Suprapubic skin (tissue), 4 donors: Measurements from ENCODE around the gene PLB1. TPM values are rescaled to one million over a fixed set of nuclear protein-coding genes. Genes with fewer than 3 reads are reported as not detected.

Source experiments
- DNase-seq, 2 donors: peaks; one replicate each; pipeline ENCODE4 v3.0.0-alpha.2; 2019; ENCODE audit warnings: low spot score in 2 of 2
- H3K27ac ChIP-seq: fragments of 200-600 bp; sonication (generic); one replicate; pipeline ENCODE4 v1.5.1; 2019
- H3K27me3 ChIP-seq: fragments of 200-600 bp; sonication (generic); one replicate; pipeline ENCODE4 v1.5.1; 2019
- H3K36me3 ChIP-seq: fragments of 200-600 bp; sonication (generic); one replicate; pipeline ENCODE4 v1.5.1; 2019
- H3K4me1 ChIP-seq: fragments of 200-600 bp; sonication (generic); one replicate; pipeline ENCODE4 v1.5.1; 2019
- H3K4me3 ChIP-seq: fragments of 200-600 bp; sonication (generic); one replicate; pipeline ENCODE4 v1.5.1; 2019; ENCODE audit warnings: mild to moderate bottlenecking
- H3K9me3 ChIP-seq: fragments of 200-600 bp; sonication (generic); one replicate; pipeline ENCODE4 v1.5.1; 2019
- EP300 ChIP-seq: sonication (generic); formaldehyde crosslinking; IDR thresholded peaks from one replicate; pipeline ENCODE4 v1.6.1; 2017; ENCODE audit warnings: antibody characterized with exemption
- POLR2A ChIP-seq, 2 donors: fragments of 450-650 bp; IDR thresholded peaks; one replicate each; pipeline ENCODE4 v1.6.1; 2017; ENCODE audit warnings: antibody characterized with exemption in 2 of 2, mild to moderate bottlenecking in 2 of 2, moderate library complexity in 2 of 2
- POLR2AphosphoS5 ChIP-seq, 3 donors: sonication (generic); formaldehyde crosslinking; IDR thresholded peaks; one replicate each; pipeline ENCODE4 v1.6.1; 2017; ENCODE audit warnings: antibody characterized with exemption in 3 of 3
- WGBS: methylation state at CpG from one replicate; pipeline ENCODE4 v1.1.5; 2018; 5-methylcytosine and 5-hydroxymethylcytosine counted together
- total RNA-seq, 4 donors: library from RNA; depleted of rRNA; stranded (reverse); fragments of >200 nt; gene quantifications; one replicate each; pipeline ENCODE4 v1.1.0, GENCODE V29; 2016
- TF ChIP-seq, protein P1 (sequence below), 2 donors: fragments of 200-600 bp in 1 of 2; fragments of 450-650 bp in 1 of 2; sonication (generic) in 1 of 2; IDR thresholded peaks; one replicate each; pipeline ENCODE4 v1.5.1; 2016 to 2019; ENCODE audit warnings: antibody characterized with exemption in 2 of 2, mild to moderate bottlenecking in 1 of 2, moderate library complexity in 1 of 2

Gene PLB1
- total RNA-seq, 4 donors from 2014 or later: 3.9 to 21.6 (median 9.1) TPM

DNA sequence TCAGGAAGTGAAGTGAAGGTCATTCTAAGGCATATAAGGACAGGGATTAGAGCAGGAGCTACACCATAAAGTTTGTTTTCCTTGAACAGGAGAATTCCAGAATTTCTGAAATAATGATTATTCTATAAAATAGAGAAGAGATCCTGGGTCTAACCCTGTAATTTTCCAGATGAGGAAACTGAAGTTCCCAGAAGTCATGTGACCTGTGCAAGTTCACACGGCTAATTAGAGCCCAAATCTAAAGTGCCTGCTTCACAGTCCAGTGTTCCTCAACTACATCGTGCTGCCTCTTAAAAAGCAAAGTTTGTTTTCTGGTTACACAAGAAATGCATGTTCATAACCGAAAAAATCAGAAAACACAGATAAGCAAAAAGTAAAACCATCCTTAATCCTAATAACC is 34.9 kb downstream of the PLB1 start:
- Histone ChIP-seq H3K27ac (no peak overlapping the region), H3K36me3 (no peaks in the 10 kb centered on the region), H3K4me3 (no peak overlapping the region), H3K27me3 (no peaks in the 10 kb centered on the region), H3K9me3 (no peaks in the 10 kb centered on the region), H3K4me1 (no peaks in the 10 kb centered on the region)
- WGBS: 83% methylated on average over 3 of the region's 3 CpGs
- TF ChIP-seq POLR2AphosphoS5 (IDR thresholded peaks at IDR 0.05): no peak
- TF ChIP-seq EP300: no peak
- TF ChIP-seq, protein P1, sequence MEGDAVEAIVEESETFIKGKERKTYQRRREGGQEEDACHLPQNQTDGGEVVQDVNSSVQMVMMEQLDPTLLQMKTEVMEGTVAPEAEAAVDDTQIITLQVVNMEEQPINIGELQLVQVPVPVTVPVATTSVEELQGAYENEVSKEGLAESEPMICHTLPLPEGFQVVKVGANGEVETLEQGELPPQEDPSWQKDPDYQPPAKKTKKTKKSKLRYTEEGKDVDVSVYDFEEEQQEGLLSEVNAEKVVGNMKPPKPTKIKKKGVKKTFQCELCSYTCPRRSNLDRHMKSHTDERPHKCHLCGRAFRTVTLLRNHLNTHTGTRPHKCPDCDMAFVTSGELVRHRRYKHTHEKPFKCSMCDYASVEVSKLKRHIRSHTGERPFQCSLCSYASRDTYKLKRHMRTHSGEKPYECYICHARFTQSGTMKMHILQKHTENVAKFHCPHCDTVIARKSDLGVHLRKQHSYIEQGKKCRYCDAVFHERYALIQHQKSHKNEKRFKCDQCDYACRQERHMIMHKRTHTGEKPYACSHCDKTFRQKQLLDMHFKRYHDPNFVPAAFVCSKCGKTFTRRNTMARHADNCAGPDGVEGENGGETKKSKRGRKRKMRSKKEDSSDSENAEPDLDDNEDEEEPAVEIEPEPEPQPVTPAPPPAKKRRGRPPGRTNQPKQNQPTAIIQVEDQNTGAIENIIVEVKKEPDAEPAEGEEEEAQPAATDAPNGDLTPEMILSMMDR (IDR thresholded peaks at IDR 0.05): no peak
- no peak for TF ChIP-seq POLR2A (IDR thresholded peaks at IDR 0.05)
- DNase-seq: no peak

DNA sequence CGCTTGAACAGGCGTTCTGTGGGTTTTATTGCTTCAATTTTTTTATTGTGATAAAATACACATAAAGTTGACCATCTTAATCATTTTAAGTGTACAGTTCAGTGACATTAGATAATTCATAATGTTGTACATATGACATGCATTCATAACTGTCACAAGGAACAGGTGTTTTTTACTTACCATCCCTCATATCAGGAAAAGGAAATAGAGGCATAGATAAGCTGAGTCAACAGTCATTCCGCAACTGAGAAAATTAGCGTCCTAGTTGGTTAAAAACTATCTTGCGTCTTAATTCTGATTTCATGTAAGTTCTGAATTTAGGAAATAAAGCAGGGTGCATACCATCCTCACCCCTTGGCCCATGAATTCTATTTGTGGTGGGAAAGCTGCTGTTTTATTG is 36.5 kb downstream of the PLB1 start:
- H3K9me3 ChIP-seq: no peaks in the 10 kb centered on the region
- H3K27ac ChIP-seq: no peak overlapping the region
- TF ChIP-seq EP300: no peak
- TF ChIP-seq POLR2A (IDR thresholded peaks at IDR 0.05): no peak
- no peak for TF ChIP-seq POLR2AphosphoS5 (IDR thresholded peaks at IDR 0.05)
- TF ChIP-seq, protein P1 (IDR thresholded peaks at IDR 0.05): no peak
- no peaks in the 10 kb centered on the region for H3K4me1 ChIP-seq
- no peak for DNase-seq
- no peak overlapping the region for H3K4me3 ChIP-seq
- no peaks in the 10 kb centered on the region for H3K36me3 ChIP-seq
- no peaks in the 10 kb centered on the region for H3K27me3 ChIP-seq
- WGBS: 81% methylated on average over 5 of the region's 5 CpGs

DNA sequence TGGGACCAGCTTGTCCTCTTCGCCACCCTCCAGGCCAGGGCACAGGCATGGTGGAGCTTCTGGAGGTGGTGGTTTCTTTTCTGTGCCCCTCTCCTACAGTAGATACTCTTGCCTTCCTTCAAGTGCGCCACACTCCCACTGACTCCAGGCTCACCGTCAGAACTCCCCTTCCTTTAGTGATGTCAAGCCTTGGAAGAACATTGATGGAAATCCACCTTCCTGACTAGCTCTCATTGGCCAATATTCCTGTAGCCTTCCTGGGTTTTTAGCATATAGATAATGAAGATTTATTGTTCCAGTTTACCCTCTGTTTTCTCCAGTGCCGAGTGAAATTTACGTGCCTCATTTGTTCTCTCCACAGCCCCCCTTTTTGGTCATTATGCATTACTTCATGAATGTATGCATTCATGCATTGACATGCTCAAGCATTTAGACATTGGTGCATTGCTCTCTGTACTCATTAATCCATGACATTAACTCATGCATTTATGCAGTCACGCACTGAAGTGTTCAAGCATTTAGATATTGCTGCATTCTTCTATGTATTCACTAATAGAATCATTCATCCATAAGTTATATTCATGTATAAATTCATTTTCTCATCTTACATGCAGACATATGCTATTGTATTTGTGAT is 37.3 kb downstream of the PLB1 start:
- no peak for DNase-seq
- TF ChIP-seq, protein P1 (IDR thresholded peaks at IDR 0.05): no peak
- TF ChIP-seq POLR2A (IDR thresholded peaks at IDR 0.05) (no peak), POLR2AphosphoS5 (IDR thresholded peaks at IDR 0.05) (no peak), EP300 (no peak)
- 78% methylated on average over 6 of the region's 6 CpGs for WGBS
- Histone ChIP-seq H3K36me3 (no peaks in the 10 kb centered on the region), H3K9me3 (no peaks in the 10 kb centered on the region), H3K27me3 (no peaks in the 10 kb centered on the region), H3K4me3 (no peak overlapping the region), H3K27ac (no peak overlapping the region), H3K4me1 (no peaks in the 10 kb centered on the region)

DNA sequence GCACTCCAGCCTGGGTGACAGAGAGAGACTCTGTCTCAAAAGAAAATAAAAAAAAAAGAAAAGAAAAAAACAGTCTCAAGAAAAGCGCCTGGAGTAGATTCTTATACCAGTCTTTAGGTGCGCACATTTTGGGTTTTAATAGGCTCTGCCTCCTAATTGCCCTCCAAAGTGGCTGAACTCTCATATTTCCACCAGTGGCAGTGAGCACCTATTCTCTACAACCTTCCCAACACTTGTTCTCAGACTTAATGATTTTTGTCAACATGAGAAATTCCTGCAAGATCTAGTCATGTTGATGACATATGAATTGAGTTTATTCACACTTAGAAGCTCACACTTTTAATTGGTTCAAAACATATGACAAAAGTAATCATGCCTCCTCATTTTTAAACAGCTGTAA is 39.0 kb downstream of the PLB1 start:
- H3K9me3 ChIP-seq: no peaks in the 10 kb centered on the region
- no peaks in the 10 kb centered on the region for H3K27me3 ChIP-seq
- DNase-seq: no peak
- WGBS: 68% methylated on average over 2 of the region's 2 CpGs
- peaks cover 3% of the 10 kb centered on the region for H3K4me1 ChIP-seq
- no peak for TF ChIP-seq EP300
- no peak for TF ChIP-seq POLR2A (IDR thresholded peaks at IDR 0.05)
- TF ChIP-seq POLR2AphosphoS5 (IDR thresholded peaks at IDR 0.05): no peak
- TF ChIP-seq, protein P1 (IDR thresholded peaks at IDR 0.05): no peak
- no peak overlapping the region for H3K4me3 ChIP-seq
- H3K36me3 ChIP-seq: no peaks in the 10 kb centered on the region
- H3K27ac ChIP-seq: no peak overlapping the region

DNA sequence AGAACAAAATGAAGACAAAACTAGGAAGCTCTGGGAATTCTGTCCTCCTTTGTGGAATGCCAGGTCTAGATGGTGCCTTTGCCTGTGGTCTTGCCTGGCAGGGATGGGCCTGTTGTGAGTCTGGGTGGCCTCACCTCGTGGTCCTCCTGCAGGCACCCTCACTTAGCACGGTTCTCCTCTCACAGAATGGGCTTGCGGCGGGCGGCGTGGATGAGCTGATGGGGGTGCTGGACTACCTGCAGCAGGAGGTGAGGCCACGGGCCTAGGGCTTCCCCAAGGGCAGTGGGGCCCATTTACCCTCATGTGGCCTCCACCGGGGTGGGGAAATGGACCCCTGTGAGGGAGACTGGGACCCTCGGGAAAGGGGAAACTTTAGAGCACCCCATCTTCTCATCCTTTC is 42.3 kb downstream of the PLB1 start:
- Histone ChIP-seq H3K27ac (no peak overlapping the region), H3K9me3 (no peaks in the 10 kb centered on the region), H3K36me3 (no peaks in the 10 kb centered on the region), H3K27me3 (no peaks in the 10 kb centered on the region), H3K4me3 (no peak overlapping the region), H3K4me1 (peaks cover 3% of the 10 kb centered on the region)
- no peak for DNase-seq
- TF ChIP-seq, protein P1 (IDR thresholded peaks at IDR 0.05): no peak
- TF ChIP-seq EP300 (no peak), POLR2A (IDR thresholded peaks at IDR 0.05) (no peak), POLR2AphosphoS5 (IDR thresholded peaks at IDR 0.05) (no peak)
- WGBS: 95% methylated on average over 9 of the region's 9 CpGs
